GM12878 (cell line): ENCODE results near the gene PRPS1. TPM values are rescaled to one million over a fixed set of nuclear protein-coding genes. Genes with fewer than 3 reads are reported as not detected.

Experiments
- ATAC-seq: fragments of 200-7000 bp; cut with Tn5 transposase; 3 replicates; pipeline ENCODE4 v1.9.1; 2020; ENCODE audit warnings: mild to moderate bottlenecking, moderate library complexity
- BruUV-seq: library from RNA; stranded (reverse); fragments of 400-500 nt; replicated peaks from 2 replicates; lab custom pipeline; 2021; lab: Mats Ljungman, UMichigan
- CTCF ChIA-PET: fragments of 300-600 bp; sonication (Branson Sonifier 250); formaldehyde crosslinking; extraction: SDS; loops from one replicate; lab custom pipeline; 2021; ENCODE audit warnings: inconsistent platforms; lab: Yijun Ruan, JAX
- POLR2A ChIA-PET: fragments of 350-600 bp; formaldehyde crosslinking; extraction: SDS; loops from one replicate; lab custom pipeline; 2021; ENCODE audit warnings: inconsistent platforms; lab: Charles Lee
- RAD21 ChIA-PET: fragments of 300-600 bp; sonication (Branson Sonifier 250); formaldehyde crosslinking; loops from one replicate; lab custom pipeline; 2023; ENCODE audit warnings: antibody characterized with exemption; ENCODE audit not compliant: unreplicated experiment; lab: Charles Lee
- SMC1A ChIA-PET: fragments of 300-600 bp; sonication (Branson Sonifier 250); formaldehyde crosslinking; loops from one replicate; lab custom pipeline; 2023; ENCODE audit not compliant: unreplicated experiment, uncharacterized antibody; lab: Charles Lee
- DNase-seq: peaks from one replicate; pipeline ENCODE4 v3.0.0-alpha.2; 2011; ENCODE audit warnings: low read depth, low spot score
- FAIRE-seq: peaks from 3 replicates; lab custom pipeline; 2011; peaks lifted over from hg19 to GRCh38; lab: Jason Lieb, UNC
- H2AFZ ChIP-seq: 2 replicates; pipeline ENCODE4 v1.6.0; 2011; ENCODE audit warnings: low read depth, low read length, control low read depth; ENCODE audit not compliant: control insufficient read depth
- H3K27ac ChIP-seq: 2 replicates; pipeline ENCODE4 v1.5.1; 2011; ENCODE audit warnings: control low read depth; ENCODE audit not compliant: control insufficient read depth, insufficient read depth
- H3K27me3 ChIP-seq, 2 experiments: replicated peaks in 1 of 2; 2 replicates each; pipeline versions ENCODE4 v1.6.0 to v1.6.1; 2011; ENCODE audit warnings: low read length in 1 of 2; ENCODE audit not compliant: control insufficient read depth in 2 of 2, insufficient read depth in 2 of 2
- H3K36me3 ChIP-seq, 2 experiments: 2 replicates each; pipeline ENCODE4 v1.5.1; 2011; ENCODE audit warnings: low read length in 1 of 2; ENCODE audit not compliant: control insufficient read depth in 2 of 2, insufficient read depth in 2 of 2
- H3K4me1 ChIP-seq: 2 replicates; pipeline ENCODE4 v1.6.1; 2011; ENCODE audit warnings: mild to moderate bottlenecking, low read length, moderate library complexity, mixed read lengths; ENCODE audit not compliant: control insufficient read depth, insufficient read depth
- H3K4me2 ChIP-seq: 2 replicates; pipeline ENCODE4 v1.6.0; 2011; ENCODE audit warnings: control low read depth; ENCODE audit not compliant: control insufficient read depth, insufficient read depth
- H3K4me3 ChIP-seq: fragments of 200-600 bp; sonication (generic); 2 replicates; pipeline ENCODE4 v1.5.1; 2016
- H3K79me2 ChIP-seq: 2 replicates; pipeline ENCODE4 v1.6.0; 2011; ENCODE audit warnings: low read length; ENCODE audit not compliant: control insufficient read depth, insufficient read depth
- H3K9ac ChIP-seq: 2 replicates; pipeline ENCODE4 v1.8.0; 2011; ENCODE audit warnings: low read length, control low read depth, mixed read lengths; ENCODE audit not compliant: control insufficient read depth, insufficient read depth
- H3K9me3 ChIP-seq: replicated peaks from 3 replicates; pipeline ENCODE4 v1.5.1; 2011; ENCODE audit warnings: mild to moderate bottlenecking, low read length; ENCODE audit not compliant: control insufficient read depth, insufficient read depth
- H4K20me1 ChIP-seq: 2 replicates; pipeline ENCODE4 v1.6.0; 2011; ENCODE audit not compliant: control insufficient read depth, insufficient read depth
- E4F1 ChIP-seq: fragments of 450-650 bp; IDR thresholded peaks from 2 replicates; pipeline ENCODE4 v1.6.1; 2018; ENCODE audit warnings: borderline replicate concordance, mild to moderate bottlenecking; ENCODE audit not compliant: partially characterized antibody
- GATAD2B ChIP-seq: fragments of 450-650 bp; conservative IDR thresholded peaks from 2 replicates; pipeline ENCODE4 v1.6.1; 2017; ENCODE audit warnings: low read depth, mild to moderate bottlenecking, moderate library complexity
- LARP7 ChIP-seq: fragments of 450-650 bp; IDR thresholded peaks from 2 replicates; pipeline ENCODE4 v1.6.1; 2017; ENCODE audit warnings: mild to moderate bottlenecking
- SIN3A ChIP-seq: IDR thresholded peaks from 2 replicates; pipeline ENCODE4 v1.6.1; 2012; ENCODE audit warnings: low read depth, low read length, improper control_type of control experiment
- TARDBP ChIP-seq: IDR thresholded peaks from 2 replicates; pipeline ENCODE4 v1.6.1; 2016; ENCODE audit warnings: borderline replicate concordance
- ZBTB11 ChIP-seq: fragments of 450-650 bp; formaldehyde crosslinking; IDR thresholded peaks from 2 replicates; pipeline ENCODE4 v1.5.0; 2022; ENCODE audit warnings: mild to moderate bottlenecking, missing genetic modification characterization
- ZNF207 ChIP-seq: fragments of 450-650 bp; IDR thresholded peaks from 2 replicates; pipeline ENCODE4 v1.6.1; 2014; ENCODE audit warnings: antibody characterized with exemption, mild to moderate bottlenecking, borderline replicate concordance
- ZNF622 ChIP-seq: fragments of 450-650 bp; IDR thresholded peaks from 2 replicates; pipeline ENCODE4 v1.6.1; 2017; ENCODE audit warnings: mild to moderate bottlenecking, inconsistent platforms
- WGBS: methylation state at CpG from one replicate; pipeline ENCODE4 v1.1.6; 2016; ENCODE audit warnings: low lambda C conversion rate; ENCODE audit not compliant: insufficient replicate concordance, insufficient coverage; ENCODE audit errors: missing lambda C conversion rate; 5-methylcytosine and 5-hydroxymethylcytosine counted together
- in situ Hi-C: fragments of 300-500 bp; cut with MboI; formaldehyde crosslinking; loops from 9 replicates; pipeline ENCODE4 v1.14.3; 2018; ENCODE audit warnings: mixed read lengths
- intact Hi-C: fragments of 100-400 bp; cut with micrococcal nuclease; formaldehyde crosslinking; loops from one replicate; pipeline ENCODE4 v1.14.2; 2022; ENCODE audit not compliant: unreplicated experiment
- polyA plus RNA-seq, 11 experiments: library from polyadenylated mRNA; depleted of rRNA in 4 of 11; unstranded in 6 of 11; stranded (reverse) in 5 of 11; fragments of >200 nt; fragmentation: Nextera tagmentation in 4 of 11; fragmentation: Illumina TruSeq in 1 of 11; extraction: Ambion mirVana in 4 of 11; extraction: Trizol in 1 of 11; gene quantifications; 1 replicate in 1 of 11; 2 replicates in 10 of 11; pipeline versions ENCODE4 v1.2.1 to v1.2.3, GENCODE V29; 2011 to 2016; ENCODE audit warnings: inconsistent platforms in 2 of 11, missing spikeins in 2 of 11, low read depth in 1 of 11
- total RNA-seq, 4 experiments: library from RNA; depleted of rRNA in 3 of 4; stranded (reverse); fragments of >200 nt in 3 of 4; fragmentation: Illumina TruSeq in 1 of 4; extraction: Trizol in 1 of 4; gene quantifications; 2 replicates each; pipeline versions ENCODE4 v1.2.1 to v1.2.3, GENCODE V29; 2013 to 2021
- TF ChIP-seq, protein P1 (sequence below): fragments of 450-650 bp; IDR thresholded peaks from 2 replicates; pipeline ENCODE4 v1.6.1; 2016; ENCODE audit warnings: mild to moderate bottlenecking
- TF ChIP-seq, protein P2 (sequence below): fragments of 450-650 bp; IDR thresholded peaks from 2 replicates; pipeline ENCODE4 v1.6.1; 2016; ENCODE audit warnings: mild to moderate bottlenecking

PRPS1 gene
- total and polyA plus RNA-seq, 10 of the 15 experiments (the other 5 are each of a cell fraction or from before 2014, with no cell fraction given) = 26.5 to 86.5 (median 61.1) TPM

GRCh38 chrX:107600366-107600765, 27.9 kb upstream of the PRPS1 start:
- Histone ChIP-seq H3K27ac (no peak overlapping the region), H3K9me3 (no peaks in the 10 kb centered on the region), H2AFZ (no peak overlapping the region), H3K4me2 (no peak overlapping the region), H3K79me2 (no peaks in the 10 kb centered on the region), H3K27me3 (no peaks in the 10 kb centered on the region; a peak in 1 of 4 replicates), H3K9ac (no peak overlapping the region), H3K4me1 (no peaks in the 10 kb centered on the region), H3K4me3 (no peak overlapping the region), H3K36me3 (no peaks in the 10 kb centered on the region), H4K20me1 (no peaks in the 10 kb centered on the region)
- BruUV-seq = no TSS peak
- no peak for FAIRE-seq
- ChIA-PET POLR2A (interaction anchor here (0.6 kb wide), 2 partner anchors 144 to 365 kb away, joined by 3 to 7 read pairs; no protein-coding TSS in a partner anchor), SMC1A (interaction anchor here (1.7 kb wide), 1 partner anchor 24 kb away, joined by 3 read pairs; no protein-coding TSS in a partner anchor), RAD21 (no interaction called here), CTCF (no interaction called here)
- TF ChIP-seq TARDBP = no peak
- TF ChIP-seq, protein P1, sequence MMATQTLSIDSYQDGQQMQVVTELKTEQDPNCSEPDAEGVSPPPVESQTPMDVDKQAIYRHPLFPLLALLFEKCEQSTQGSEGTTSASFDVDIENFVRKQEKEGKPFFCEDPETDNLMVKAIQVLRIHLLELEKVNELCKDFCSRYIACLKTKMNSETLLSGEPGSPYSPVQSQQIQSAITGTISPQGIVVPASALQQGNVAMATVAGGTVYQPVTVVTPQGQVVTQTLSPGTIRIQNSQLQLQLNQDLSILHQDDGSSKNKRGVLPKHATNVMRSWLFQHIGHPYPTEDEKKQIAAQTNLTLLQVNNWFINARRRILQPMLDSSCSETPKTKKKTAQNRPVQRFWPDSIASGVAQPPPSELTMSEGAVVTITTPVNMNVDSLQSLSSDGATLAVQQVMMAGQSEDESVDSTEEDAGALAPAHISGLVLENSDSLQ = no peak
- no peak for TF ChIP-seq ZNF622
- no peak for TF ChIP-seq ZNF207
- TF ChIP-seq LARP7 = no peak
- TF ChIP-seq SIN3A = no peak
- WGBS = 38% methylated on average over 9 of the region's 10 CpGs
- intact Hi-C loops (no loop called here), in situ Hi-C loops (no loop called here)
- no peak for DNase-seq
- ATAC-seq = no peak

GRCh38 chrX:107601326-107601725, 27.0 kb upstream of the PRPS1 start:
- no peak for FAIRE-seq
- Histone ChIP-seq H2AFZ (no peak overlapping the region), H3K9me3 (no peaks in the 10 kb centered on the region), H3K79me2 (no peaks in the 10 kb centered on the region), H3K4me3 (no peak overlapping the region), H3K4me2 (no peak overlapping the region), H3K9ac (no peak overlapping the region), H3K27ac (no peak overlapping the region), H3K27me3 (no peaks in the 10 kb centered on the region; a peak in 1 of 4 replicates), H3K36me3 (no peaks in the 10 kb centered on the region), H3K4me1 (no peaks in the 10 kb centered on the region), H4K20me1 (no peaks in the 10 kb centered on the region)
- CTCF ChIA-PET = no interaction called here
- SMC1A ChIA-PET = no interaction called here
- intact Hi-C loops = no loop called here
- WGBS = 34% methylated on average over 10 of the region's 11 CpGs
- no peak for DNase-seq
- POLR2A ChIA-PET = no interaction called here
- no TSS peak for BruUV-seq
- in situ Hi-C loops = no loop called here
- RAD21 ChIA-PET = no interaction called here
- no peak for ATAC-seq
- no peak for TF ChIP-seq GATAD2B
- no peak for TF ChIP-seq E4F1
- TF ChIP-seq, protein P2, sequence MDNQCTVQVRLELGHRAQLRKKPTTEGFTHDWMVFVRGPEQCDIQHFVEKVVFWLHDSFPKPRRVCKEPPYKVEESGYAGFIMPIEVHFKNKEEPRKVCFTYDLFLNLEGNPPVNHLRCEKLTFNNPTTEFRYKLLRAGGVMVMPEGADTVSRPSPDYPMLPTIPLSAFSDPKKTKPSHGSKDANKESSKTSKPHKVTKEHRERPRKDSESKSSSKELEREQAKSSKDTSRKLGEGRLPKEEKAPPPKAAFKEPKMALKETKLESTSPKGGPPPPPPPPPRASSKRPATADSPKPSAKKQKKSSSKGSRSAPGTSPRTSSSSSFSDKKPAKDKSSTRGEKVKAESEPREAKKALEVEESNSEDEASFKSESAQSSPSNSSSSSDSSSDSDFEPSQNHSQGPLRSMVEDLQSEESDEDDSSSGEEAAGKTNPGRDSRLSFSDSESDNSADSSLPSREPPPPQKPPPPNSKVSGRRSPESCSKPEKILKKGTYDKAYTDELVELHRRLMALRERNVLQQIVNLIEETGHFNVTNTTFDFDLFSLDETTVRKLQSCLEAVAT = no peak
- TF ChIP-seq ZBTB11 (CRISPR knock-in tag) = no peak
